Neutrophil (primary cell): Measurements from ENCODE around the gene C1orf35.
"Not testable (repeated sequence)": the region's sequence is repeated elsewhere in the genome, so short reads cannot be mapped to it uniquely, and the experiment has no call there.

Source experiments
- H3K27ac ChIP-seq: fragments of 200-600 bp; sonication (generic); 2 replicates; pipeline ENCODE4 v1.5.1; 2016; ENCODE audit warnings: mild to moderate bottlenecking, moderate library complexity
- H3K27me3 ChIP-seq: fragments of 200-600 bp; sonication (generic); 2 replicates; pipeline ENCODE4 v1.6.0; 2016; ENCODE audit warnings: mild to moderate bottlenecking
- H3K36me3 ChIP-seq: fragments of 200-600 bp; sonication (generic); 2 replicates; pipeline ENCODE4 v1.5.1; 2017
- H3K4me1 ChIP-seq, 2 experiments: fragments of 200-600 bp in 1 of 2; sonication (generic) in 1 of 2; 1 replicate in 1 of 2; 2 replicates in 1 of 2; pipeline versions ENCODE4 v1.5.1 to v1.6.1; 2013 to 2016; ENCODE audit warnings: low read depth in 1 of 2, low read length in 1 of 2, mild to moderate bottlenecking in 1 of 2, moderate library complexity in 1 of 2; ENCODE audit not compliant: control insufficient read depth in 1 of 2, insufficient read depth in 1 of 2
- H3K4me3 ChIP-seq, 2 experiments: fragments of 200-600 bp in 1 of 2; sonication (generic) in 1 of 2; 1 replicate in 1 of 2; 2 replicates in 1 of 2; pipeline ENCODE4 v1.5.1; 2013 to 2016; ENCODE audit warnings: low read depth in 1 of 2, low read length in 1 of 2, mild to moderate bottlenecking in 1 of 2, moderate library complexity in 1 of 2
- H3K9me3 ChIP-seq: fragments of 200-600 bp; sonication (generic); 2 replicates; pipeline ENCODE4 v1.5.1; 2016
- CTCF ChIP-seq: fragments of 200-600 bp; sonication (generic); IDR thresholded peaks from 2 replicates; pipeline ENCODE4 v1.5.1; 2016; ENCODE audit warnings: antibody characterized with exemption

C1orf35 gene

GRCh38 chr1:228118040-228118439, 14.9 kb upstream of the C1orf35 start:
- Histone ChIP-seq H3K27me3 (peaks cover 9% of the 10 kb centered on the region), H3K36me3 (no peaks in the 10 kb centered on the region), H3K9me3 (no peaks in the 10 kb centered on the region), H3K4me3 (no peak overlapping the region), H3K27ac (no peak overlapping the region), H3K4me1 (peaks cover 0 to 5% of the 10 kb centered on the region in 2 experiments)
- TF ChIP-seq CTCF = no peak

GRCh38 chr1:228117335-228117734, 14.2 kb upstream of the C1orf35 start:
- H3K4me3 ChIP-seq = no peak overlapping the region
- H3K27me3 ChIP-seq = peaks cover 2% of the 10 kb centered on the region
- no peaks in the 10 kb centered on the region for H3K9me3 ChIP-seq
- no peak overlapping the region for H3K27ac ChIP-seq
- no peak for TF ChIP-seq CTCF
- no peaks in the 10 kb centered on the region for H3K36me3 ChIP-seq
- H3K4me1 ChIP-seq = peaks cover 0 to 5% of the 10 kb centered on the region in 2 experiments

GRCh38 chr1:228114827-228115226, 11.7 kb upstream of the C1orf35 start:
- H3K4me3 ChIP-seq = no peak overlapping the region
- peaks cover 3 to 4% of the 10 kb centered on the region in 2 experiments for H3K4me1 ChIP-seq
- no peaks in the 10 kb centered on the region for H3K9me3 ChIP-seq
- H3K36me3 ChIP-seq = no peaks in the 10 kb centered on the region
- H3K27me3 ChIP-seq = no peaks in the 10 kb centered on the region
- no peak overlapping the region for H3K27ac ChIP-seq
- no peak for TF ChIP-seq CTCF

GRCh38 chr1:228112617-228113016, 9.5 kb upstream of the C1orf35 start:
- Histone ChIP-seq H3K36me3 (no peaks in the 10 kb centered on the region), H3K4me3 (no peak overlapping the region), H3K4me1 (peaks cover 19 to 21% of the 10 kb centered on the region in 2 experiments), H3K9me3 (no peaks in the 10 kb centered on the region), H3K27ac (no peak overlapping the region), H3K27me3 (no peaks in the 10 kb centered on the region)
- no peak for TF ChIP-seq CTCF

- TF ChIP-seq CTCF = no peak
- no peak overlapping the region for H3K4me3 ChIP-seq
- H3K4me1 ChIP-seq = peaks cover 19 to 21% of the 10 kb centered on the region in 2 experiments
- no peaks in the 10 kb centered on the region for H3K27me3 ChIP-seq
- H3K27ac ChIP-seq = no peak overlapping the region
- no peaks in the 10 kb centered on the region for H3K9me3 ChIP-seq
- no peaks in the 10 kb centered on the region for H3K36me3 ChIP-seq
Observed at GRCh38 chr1:228112167-228112566, 9.0 kb upstream of the C1orf35 start.

- not testable (repeated sequence) for H3K27ac ChIP-seq, H3K4me3 ChIP-seq, H3K9me3 ChIP-seq, H3K36me3 ChIP-seq, H3K27me3 ChIP-seq
- peaks cover 19 to 21% of the 10 kb centered on the region in 2 experiments for H3K4me1 ChIP-seq
Observed at GRCh38 chr1:228111315-228111714, 8.2 kb upstream of the C1orf35 start.
